Activated CD4-positive, alpha-beta T cell treated with anti-CD3 and anti-CD28 coated beads, Interleukin-2, amount 10 ng/mL, durations not matched to agents 7 days and 5 days (primary cell): ENCODE data around the gene CAMK4. TPM values are rescaled to one million over a fixed set of nuclear protein-coding genes. Genes with fewer than 3 reads are reported as not detected.
"Not testable (repeated sequence)": the region's sequence is repeated elsewhere in the genome, so short reads cannot be mapped to it uniquely, and the experiment has no call there.

Experiments
- CTCF ChIA-PET: fragments of 350-600 bp; sonication (Branson Sonifier 250); formaldehyde crosslinking; loops from one replicate; lab custom pipeline; 2021; ENCODE audit warnings: antibody characterized with exemption; lab: Charles Lee
- POLR2A ChIA-PET: fragments of 350-600 bp; sonication (Branson Sonifier 250); formaldehyde crosslinking; loops from one replicate; lab custom pipeline; 2021; ENCODE audit warnings: antibody characterized with exemption; lab: Charles Lee
- DNase-seq: peaks from one replicate; pipeline ENCODE4 v3.0.0-alpha.2; 2020
- H3K27ac Mint-ChIP-seq: one replicate; pipeline ENCODE4 v1.8.0; 2021; ENCODE audit warnings: mild to moderate bottlenecking, moderate library complexity, mixed read lengths
- H3K27me3 Mint-ChIP-seq: one replicate; pipeline ENCODE4 v1.8.0; 2021; ENCODE audit warnings: mixed read lengths
- H3K36me3 Mint-ChIP-seq: one replicate; pipeline ENCODE4 v1.8.0; 2021; ENCODE audit warnings: low read depth, mixed read lengths
- H3K4me1 Mint-ChIP-seq: one replicate; pipeline ENCODE4 v1.8.0; 2021; ENCODE audit warnings: mixed read lengths
- H3K4me3 Mint-ChIP-seq: one replicate; pipeline ENCODE4 v1.8.0; 2021; ENCODE audit warnings: mild to moderate bottlenecking, moderate library complexity, mixed read lengths
- H3K9me3 Mint-ChIP-seq: one replicate; pipeline ENCODE4 v1.8.0; 2021; ENCODE audit warnings: mixed read lengths
- total RNA-seq, 2 experiments: library from RNA; stranded (reverse); gene quantifications; one replicate each; pipeline ENCODE4 v1.2.3, GENCODE V29; 2021

The CAMK4 gene
- total RNA-seq, 2 experiments from 2014 or later, result 138 to 139 TPM

GRCh38 chr5:111394586-111394985 lies 170.4 kb downstream of the CAMK4 start:
- peaks cover 10% of the 10 kb centered on the region for H3K4me1 Mint-ChIP-seq
- peaks cover 71% of the 10 kb centered on the region for H3K36me3 Mint-ChIP-seq
- H3K4me3 Mint-ChIP-seq, result no peak overlapping the region
- H3K27me3 Mint-ChIP-seq, result no peaks in the 10 kb centered on the region
- H3K9me3 Mint-ChIP-seq, result no peaks in the 10 kb centered on the region
- DNase-seq, result no peak
- ChIA-PET POLR2A (no interaction called here), CTCF (no interaction called here)
- H3K27ac Mint-ChIP-seq, result no peak overlapping the region

DNA sequence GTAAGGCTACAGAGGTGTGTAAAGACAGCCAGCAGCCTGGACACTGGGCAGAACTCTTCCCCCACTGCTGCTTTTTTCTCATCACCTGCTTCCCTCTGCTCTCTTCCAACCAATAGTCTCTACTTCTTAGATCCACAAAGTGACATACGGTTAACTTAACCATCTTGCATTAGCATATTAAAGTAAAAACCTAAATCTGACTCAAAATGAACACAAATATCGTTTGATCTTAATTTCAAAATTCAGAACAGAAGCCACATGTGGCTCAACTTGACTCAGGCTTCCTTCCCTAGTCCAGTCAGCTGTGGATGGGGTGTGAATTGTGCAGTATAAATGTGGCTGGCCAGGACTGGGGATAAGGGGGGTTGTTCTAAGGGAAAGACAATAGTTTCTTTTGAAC lies 173.8 kb downstream of the CAMK4 start:
- Mint-ChIP-seq H3K27ac (no peak overlapping the region), H3K4me1 (peaks cover 10% of the 10 kb centered on the region), H3K4me3 (no peak overlapping the region), H3K36me3 (peaks cover 82% of the 10 kb centered on the region), H3K9me3 (no peaks in the 10 kb centered on the region), H3K27me3 (no peaks in the 10 kb centered on the region)
- no peak for DNase-seq
- CTCF ChIA-PET, result no interaction called here
- POLR2A ChIA-PET, result no interaction called here

DNA sequence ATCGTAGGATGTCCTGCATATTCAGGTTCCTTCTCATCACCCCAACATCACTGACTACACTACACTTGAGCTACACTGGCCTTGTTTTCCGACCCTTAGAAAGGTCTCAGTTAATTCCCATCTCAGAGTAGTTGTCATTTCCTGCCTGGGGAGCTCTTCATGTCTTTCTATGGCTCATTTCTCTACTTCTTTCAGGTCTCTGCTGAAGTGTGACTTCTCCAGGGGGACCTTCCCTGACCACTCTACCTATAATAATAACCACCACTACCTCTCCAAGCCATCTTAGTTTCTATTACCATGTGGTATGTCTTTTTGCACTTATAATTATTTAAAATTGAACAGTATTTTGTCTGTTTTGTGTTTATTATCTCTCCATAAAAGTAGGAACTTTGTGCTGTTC lies 174.9 kb downstream of the CAMK4 start:
- DNase-seq, result no peak
- Mint-ChIP-seq H3K36me3 (peaks cover 84% of the 10 kb centered on the region), H3K9me3 (no peaks in the 10 kb centered on the region), H3K4me3 (no peak overlapping the region), H3K4me1 (peaks cover 10% of the 10 kb centered on the region), H3K27ac (no peak overlapping the region), H3K27me3 (no peaks in the 10 kb centered on the region)
- ChIA-PET POLR2A (no interaction called here), CTCF (interaction anchor here (0.6 to 1.2 kb wide), 3 partner anchors 9 to 773 kb away, joined by 3 to 6 read pairs (median 3); no protein-coding TSS in a partner anchor)

GRCh38 chr5:111401906-111402305 lies 177.7 kb downstream of the CAMK4 start:
- Mint-ChIP-seq H3K4me3 (no peak overlapping the region), H3K4me1 (peaks cover 10% of the 10 kb centered on the region), H3K27me3 (no peaks in the 10 kb centered on the region), H3K36me3 (peaks cover 96% of the 10 kb centered on the region), H3K9me3 (peaks cover 7% of the 10 kb centered on the region), H3K27ac (no peak overlapping the region)
- no peak for DNase-seq
- ChIA-PET CTCF (interaction anchor here (0.6 kb wide), 1 partner anchor 905 kb away, joined by 3 read pairs; no protein-coding TSS in a partner anchor), POLR2A (interaction anchor here (0.7 kb wide), 1 partner anchor 457 kb away, joined by 4 read pairs; no protein-coding TSS in a partner anchor)

- ChIA-PET CTCF (no interaction called here), POLR2A (no interaction called here)
- H3K27ac Mint-ChIP-seq, result no peak overlapping the region
- H3K36me3 Mint-ChIP-seq, result peaks cover 95% of the 10 kb centered on the region
- H3K4me1 Mint-ChIP-seq, result no peaks in the 10 kb centered on the region
- DNase-seq, result no peak
- H3K4me3 Mint-ChIP-seq, result no peak overlapping the region
- H3K9me3 Mint-ChIP-seq, result peaks cover 14% of the 10 kb centered on the region
- no peaks in the 10 kb centered on the region for H3K27me3 Mint-ChIP-seq
Observed at GRCh38 chr5:111404270-111404769, 180.1 kb downstream of the CAMK4 start.

DNA sequence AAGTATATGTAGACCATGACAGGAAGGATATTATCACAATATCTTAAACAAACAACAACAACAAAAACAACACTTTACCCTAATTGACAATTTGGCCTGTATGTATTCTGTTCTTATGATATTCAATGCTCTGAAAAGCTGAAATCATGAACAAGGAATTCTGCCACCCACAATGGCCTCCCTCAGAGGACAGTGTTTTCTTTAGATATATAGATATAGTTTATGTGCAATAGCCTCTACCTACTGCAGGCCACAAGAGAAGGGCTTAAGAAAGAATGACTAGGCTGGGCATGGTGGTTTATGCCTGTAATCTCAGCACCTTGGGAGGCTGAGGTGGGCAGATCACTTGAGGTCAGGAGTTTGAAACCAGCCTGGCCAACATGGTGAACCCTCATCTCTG lies 183.4 kb downstream of the CAMK4 start:
- DNase-seq, result no peak
- Mint-ChIP-seq H3K4me3 (no peak overlapping the region), H3K9me3 (peaks cover 16% of the 10 kb centered on the region), H3K4me1 (no peaks in the 10 kb centered on the region), H3K36me3 (peaks cover 78% of the 10 kb centered on the region), H3K27ac (no peak overlapping the region), H3K27me3 (no peaks in the 10 kb centered on the region)
- CTCF ChIA-PET, result no interaction called here
- POLR2A ChIA-PET, result no interaction called here

GRCh38 chr5:111408817-111409216 lies 184.6 kb downstream of the CAMK4 start:
- Mint-ChIP-seq H3K27me3 (no peaks in the 10 kb centered on the region), H3K36me3 (peaks cover 66% of the 10 kb centered on the region), H3K4me3 (no peak overlapping the region), H3K9me3 (peaks cover 16% of the 10 kb centered on the region), H3K27ac (no peak overlapping the region), H3K4me1 (no peaks in the 10 kb centered on the region)
- DNase-seq, result no peak
- ChIA-PET POLR2A (no interaction called here), CTCF (no interaction called here)

DNA sequence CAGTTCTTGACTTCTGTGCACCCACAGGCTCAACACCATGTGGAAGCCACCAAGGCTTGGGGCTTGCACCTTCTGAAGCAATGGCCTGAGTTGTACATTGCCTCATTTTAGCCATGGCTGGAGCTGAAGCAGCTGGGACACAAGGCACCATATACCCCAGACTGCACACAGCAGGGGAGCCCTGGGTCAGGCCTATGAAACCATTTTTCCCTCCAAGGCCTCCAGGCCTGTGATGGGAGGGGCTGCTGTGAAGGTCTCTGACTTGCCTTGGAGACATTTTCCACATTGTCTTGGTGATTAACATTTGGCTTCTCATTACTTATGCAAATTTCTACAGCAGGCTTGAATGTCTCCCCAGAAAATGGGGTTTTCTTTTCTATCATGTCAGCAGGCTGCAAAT lies 185.1 kb downstream of the CAMK4 start:
- H3K27me3 Mint-ChIP-seq, POLR2A ChIA-PET, DNase-seq, H3K27ac Mint-ChIP-seq, H3K4me1 Mint-ChIP-seq, CTCF ChIA-PET, H3K4me3 Mint-ChIP-seq: not testable (repeated sequence)
- Mint-ChIP-seq H3K36me3 (peaks cover 66% of the 10 kb centered on the region), H3K9me3 (peaks cover 16% of the 10 kb centered on the region)

DNA sequence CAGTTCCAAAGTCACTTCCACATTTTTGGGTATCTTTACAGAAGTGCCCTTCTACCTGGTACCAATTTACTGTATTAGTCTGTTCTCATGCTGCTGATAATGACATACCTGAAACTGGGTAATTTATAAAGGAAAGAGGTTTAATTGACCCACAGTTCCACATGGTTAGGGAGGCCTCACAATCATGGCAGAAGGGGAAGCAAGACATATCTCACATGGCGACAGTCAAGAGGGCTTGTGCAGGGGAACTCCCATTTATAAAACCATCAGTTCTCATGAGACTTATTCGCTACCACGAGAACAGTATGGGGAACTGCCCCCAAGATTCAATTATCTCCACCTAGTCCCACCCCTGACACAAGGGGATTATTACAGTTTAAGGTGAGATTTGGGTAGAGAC lies 185.9 kb downstream of the CAMK4 start:
- H3K27me3 Mint-ChIP-seq, POLR2A ChIA-PET, H3K4me1 Mint-ChIP-seq, H3K4me3 Mint-ChIP-seq, H3K27ac Mint-ChIP-seq, DNase-seq, CTCF ChIA-PET: not testable (repeated sequence)
- Mint-ChIP-seq H3K9me3 (peaks cover 16% of the 10 kb centered on the region), H3K36me3 (peaks cover 63% of the 10 kb centered on the region)

GRCh38 chr5:111411301-111411700 lies 187.1 kb downstream of the CAMK4 start:
- DNase-seq, result no peak
- Mint-ChIP-seq H3K9me3 (peaks cover 13% of the 10 kb centered on the region), H3K4me1 (no peaks in the 10 kb centered on the region), H3K27me3 (no peaks in the 10 kb centered on the region), H3K4me3 (no peak overlapping the region), H3K27ac (no peak overlapping the region), H3K36me3 (peaks cover 55% of the 10 kb centered on the region)
- CTCF ChIA-PET, result no interaction called here
- POLR2A ChIA-PET, result no interaction called here

- no peaks in the 10 kb centered on the region for H3K27me3 Mint-ChIP-seq
- ChIA-PET POLR2A (no interaction called here), CTCF (no interaction called here)
- H3K9me3 Mint-ChIP-seq, result peaks cover 10% of the 10 kb centered on the region
- H3K4me1 Mint-ChIP-seq, result no peaks in the 10 kb centered on the region
- H3K36me3 Mint-ChIP-seq, result peaks cover 46% of the 10 kb centered on the region
- no peak overlapping the region for H3K27ac Mint-ChIP-seq
- no peak for DNase-seq
- H3K4me3 Mint-ChIP-seq, result no peak overlapping the region
Observed at GRCh38 chr5:111412593-111412992, 188.4 kb downstream of the CAMK4 start.

- Mint-ChIP-seq H3K27ac (no peak overlapping the region), H3K4me3 (no peak overlapping the region), H3K4me1 (no peaks in the 10 kb centered on the region), H3K36me3 (peaks cover 36% of the 10 kb centered on the region), H3K9me3 (peaks cover 3% of the 10 kb centered on the region), H3K27me3 (no peaks in the 10 kb centered on the region)
- no peak for DNase-seq
- ChIA-PET CTCF (no interaction called here), POLR2A (no interaction called here)
Observed at GRCh38 chr5:111415053-111415452, 190.9 kb downstream of the CAMK4 start.

DNA sequence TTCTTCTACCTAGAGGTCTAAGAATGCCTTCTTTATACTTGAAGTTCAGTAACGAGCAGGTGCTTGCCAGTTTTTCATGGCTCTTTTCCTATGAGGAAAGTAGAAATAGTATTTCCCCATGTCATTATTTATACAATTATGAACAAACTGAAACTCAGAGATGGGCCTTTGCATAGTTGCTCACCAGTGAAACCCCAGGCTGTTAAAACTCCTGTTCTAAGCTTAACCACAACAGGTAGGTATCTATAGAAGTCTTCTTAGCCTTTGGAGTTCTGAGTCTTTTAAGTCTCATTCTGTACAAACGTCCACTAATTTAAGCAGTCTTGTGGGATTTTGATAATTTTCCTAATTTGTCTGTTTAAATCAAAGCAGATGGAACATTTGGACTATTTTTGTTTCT lies 198.1 kb downstream of the CAMK4 start:
- Mint-ChIP-seq H3K27me3 (no peaks in the 10 kb centered on the region), H3K36me3 (peaks cover 55% of the 10 kb centered on the region)

More for the DNA sequence above, 198.1 kb downstream of the CAMK4 start:
- Mint-ChIP-seq H3K4me3 (no peak overlapping the region), H3K27ac (no peak overlapping the region), H3K9me3 (peaks cover 13% of the 10 kb centered on the region), H3K4me1 (peaks cover 2% of the 10 kb centered on the region)
- ChIA-PET POLR2A (no interaction called here), CTCF (no interaction called here)
- no peak for DNase-seq
